HepG2 (cell line): ENCODE measurements around the gene S100G. TPM values are rescaled to one million over a fixed set of nuclear protein-coding genes. Genes with fewer than 3 reads are reported as not detected.

ENCODE experiments used
- ATAC-seq: fragments of 200-7000 bp; cut with Tn5 transposase; 3 replicates; pipeline ENCODE4 v1.9.1; 2020; ENCODE audit warnings: mild to moderate bottlenecking, moderate library complexity
- BruUV-seq: library from RNA; stranded (reverse); fragments of 400-500 nt; replicated peaks from 2 replicates; lab custom pipeline; 2021; lab: Mats Ljungman, UMichigan
- CTCF ChIA-PET: fragments of 300-600 bp; formaldehyde crosslinking; extraction: SDS; loops from one replicate; lab custom pipeline; 2021; ENCODE audit warnings: low total read pairs, inconsistent platforms, low intra/inter-chr PET ratio; lab: Yijun Ruan, JAX
- POLR2A ChIA-PET: fragments of 350-600 bp; sonication (Branson Sonifier 250); formaldehyde crosslinking; loops from one replicate; lab custom pipeline; 2020; ENCODE audit warnings: antibody characterized with exemption, inconsistent platforms; lab: Yijun Ruan, JAX
- DNase-seq: peaks from one replicate; pipeline ENCODE4 v3.0.0-alpha.2; 2015; ENCODE audit warnings: low spot score
- FAIRE-seq: peaks from 3 replicates; lab custom pipeline; 2011; peaks lifted over from hg19 to GRCh38; lab: Jason Lieb, UNC
- H2AFZ ChIP-seq: one replicate; pipeline ENCODE4 v1.6.1; 2011; ENCODE audit warnings: low read length, inconsistent platforms
- H3K27ac ChIP-seq: fragments of 300-600 bp; 3 replicates; pipeline ENCODE4 v1.8.0; 2011; ENCODE audit warnings: mixed run types, mild to moderate bottlenecking, mixed read lengths, low read length, inconsistent platforms; ENCODE audit not compliant: insufficient read depth; ENCODE audit errors: extremely low read length
- H3K27me3 ChIP-seq, 2 experiments: fragments of 200-600 bp in 1 of 2; 2 replicates in 1 of 2; 3 replicates in 1 of 2; pipeline versions ENCODE4 v1.6.0 to v1.8.0; 2011; ENCODE audit warnings: low read length in 2 of 2, mild to moderate bottlenecking in 2 of 2, moderate library complexity in 2 of 2, inconsistent platforms in 1 of 2; ENCODE audit not compliant: insufficient read depth in 2 of 2, control insufficient read depth in 1 of 2
- H3K36me3 ChIP-seq, 2 experiments: fragments of 200-600 bp in 1 of 2; replicated peaks in 1 of 2; 2 replicates in 1 of 2; 3 replicates in 1 of 2; pipeline versions ENCODE4 v1.5.1 to v1.8.0; 2011; ENCODE audit warnings: low read length in 2 of 2, inconsistent platforms in 1 of 2; ENCODE audit not compliant: insufficient read depth in 2 of 2, control insufficient read depth in 1 of 2
- H3K4me1 ChIP-seq: 2 replicates; pipeline ENCODE4 v1.5.1; 2012; ENCODE audit warnings: low read length, inconsistent platforms; ENCODE audit not compliant: insufficient read depth
- H3K4me2 ChIP-seq: 2 replicates; pipeline ENCODE4 v1.6.0; 2011; ENCODE audit warnings: low read depth, low read length, inconsistent platforms
- H3K4me3 ChIP-seq, 3 experiments: fragments of 200-600 bp in 1 of 3; sonication (generic), shearing (Covaris generic) in 1 of 3; replicated peaks in 1 of 3; 2 replicates each; pipeline ENCODE4 v1.5.1; 2011 to 2016; ENCODE audit warnings: low read length in 3 of 3, inconsistent platforms in 2 of 3, low read depth in 2 of 3, mild to moderate bottlenecking in 2 of 3, control low read depth in 1 of 3, mixed read lengths in 1 of 3; ENCODE audit not compliant: insufficient read depth in 1 of 3
- H3K79me2 ChIP-seq: one replicate; pipeline ENCODE4 v1.6.1; 2011; ENCODE audit warnings: low read length, inconsistent platforms; ENCODE audit not compliant: insufficient read depth
- H3K9ac ChIP-seq: 2 replicates; pipeline ENCODE4 v1.6.0; 2011; ENCODE audit warnings: mild to moderate bottlenecking, low read depth, low read length, inconsistent platforms; ENCODE audit not compliant: insufficient read depth
- H3K9me3 ChIP-seq: 2 replicates; pipeline ENCODE4 v1.5.1; 2012; ENCODE audit warnings: mild to moderate bottlenecking, low read length
- H4K20me1 ChIP-seq: 2 replicates; pipeline ENCODE4 v1.6.0; 2011; ENCODE audit warnings: inconsistent platforms, mild to moderate bottlenecking, low read length, moderate library complexity; ENCODE audit not compliant: insufficient read depth
- ETV5 ChIP-seq: IDR thresholded peaks from 2 replicates; pipeline ENCODE4 v1.6.1; 2018; ENCODE audit warnings: missing biosample characterization, missing genetic modification reagents, inconsistent platforms, borderline replicate concordance
- FOXA1 ChIP-seq, 2 experiments: fragments of 450-650 bp in 1 of 2; sonication (generic) in 1 of 2; formaldehyde crosslinking in 1 of 2; IDR thresholded peaks; 2 replicates each; pipeline versions ENCODE4 v1.4.0 to v1.6.1; 2016 to 2020; ENCODE audit warnings: missing genetic modification reagents in 1 of 2
- HDAC2 ChIP-seq: sonication (generic); formaldehyde crosslinking; IDR thresholded peaks from 2 replicates; pipeline ENCODE4 v1.4.0; 2020; ENCODE audit warnings: missing genetic modification reagents
- IKZF1 ChIP-seq: fragments of 450-650 bp; IDR thresholded peaks from 2 replicates; pipeline ENCODE4 v1.7.1; 2016
- KLF9 ChIP-seq: IDR thresholded peaks from 2 replicates; pipeline ENCODE4 v1.6.1; 2016; ENCODE audit warnings: low read depth
- MAFF ChIP-seq: IDR thresholded peaks from 2 replicates; pipeline ENCODE4 v1.6.1; 2011; ENCODE audit warnings: low read depth, low read length, improper control_type of control experiment
- MAFK ChIP-seq, 2 experiments: IDR thresholded peaks in 1 of 2; conservative IDR thresholded peaks in 1 of 2; 2 replicates each; pipeline ENCODE4 v1.6.1; 2011; ENCODE audit warnings: improper control_type of control experiment in 2 of 2, low read length in 2 of 2
- SALL2 ChIP-seq: sonication (generic); formaldehyde crosslinking; IDR thresholded peaks from 2 replicates; pipeline ENCODE4 v1.8.1; 2023; ENCODE audit warnings: mild to moderate bottlenecking, missing genetic modification reagents, inconsistent platforms
- ZBTB37 ChIP-seq: sonication (generic); formaldehyde crosslinking; IDR thresholded peaks from 2 replicates; pipeline ENCODE4 v1.4.0; 2020; ENCODE audit warnings: mild to moderate bottlenecking, missing genetic modification reagents
- ZNF101 ChIP-seq: sonication (generic); formaldehyde crosslinking; IDR thresholded peaks from 2 replicates; pipeline ENCODE4 v1.4.0; 2020; ENCODE audit warnings: mild to moderate bottlenecking, low read depth, missing genetic modification reagents, borderline replicate concordance
- ZNF160 ChIP-seq: sonication (generic); formaldehyde crosslinking; IDR thresholded peaks from 2 replicates; pipeline ENCODE4 v1.8.0; 2022; ENCODE audit warnings: mild to moderate bottlenecking, inconsistent platforms, missing genetic modification reagents
- ZNF274 ChIP-seq: sonication (generic); formaldehyde crosslinking; IDR thresholded peaks from 2 replicates; pipeline ENCODE4 v1.5.1; 2020; ENCODE audit warnings: mild to moderate bottlenecking, missing genetic modification reagents
- ZNF30 ChIP-seq: sonication (generic); formaldehyde crosslinking; IDR thresholded peaks from 2 replicates; pipeline ENCODE4 v1.5.0; 2020; ENCODE audit warnings: mild to moderate bottlenecking, missing genetic modification reagents
- ZNF44 ChIP-seq: sonication (generic); formaldehyde crosslinking; IDR thresholded peaks from 2 replicates; pipeline ENCODE4 v1.5.1; 2020; ENCODE audit warnings: mild to moderate bottlenecking, missing genetic modification reagents
- ZNF484 ChIP-seq: sonication (generic); formaldehyde crosslinking; IDR thresholded peaks from 2 replicates; pipeline ENCODE4 v1.5.1; 2020; ENCODE audit warnings: mild to moderate bottlenecking, low read depth, missing genetic modification reagents, borderline replicate concordance
- ZNF790 ChIP-seq: sonication (generic); formaldehyde crosslinking; IDR thresholded peaks from 2 replicates; pipeline ENCODE4 v1.8.0; 2022; ENCODE audit warnings: missing genetic modification reagents, mild to moderate bottlenecking, borderline replicate concordance
- WGBS: methylation state at CpG from one replicate; pipeline ENCODE4 v1.1.6; 2017; ENCODE audit warnings: low lambda C conversion rate; 5-methylcytosine and 5-hydroxymethylcytosine counted together
- in situ Hi-C: cut with HindIII; loops from 2 replicates; pipeline ENCODE4 v1.10.0; 2017; ENCODE audit warnings: low pct_unique_long_range_greater_than_20kb; ENCODE audit not compliant: extremely low pct_ligation_motif_present
- intact Hi-C: fragments of 100-400 bp; cut with micrococcal nuclease; formaldehyde crosslinking; loops from one replicate; pipeline ENCODE4 v1.10.0; 2022; ENCODE audit not compliant: unreplicated experiment
- polyA plus RNA-seq, 8 experiments: library from polyadenylated mRNA; depleted of rRNA in 3 of 8; stranded (reverse) in 7 of 8; unstranded in 1 of 8; fragments of >200 nt; fragmentation: Illumina TruSeq in 4 of 8; extraction: Trizol in 4 of 8; gene quantifications; 2 replicates each; pipeline versions ENCODE4 v1.2.1 to v1.2.3, GENCODE V29; 2011 to 2016; ENCODE audit warnings: low read depth in 4 of 8, missing spikeins in 1 of 8, mixed read lengths in 1 of 8; ENCODE audit not compliant: insufficient read depth in 1 of 8
- total RNA-seq, 5 experiments: library from RNA; depleted of rRNA; stranded (reverse); fragments of >200 nt; fragmentation: Illumina TruSeq; extraction: Trizol; gene quantifications; 2 replicates each; pipeline ENCODE4 v1.2.3, GENCODE V29; 2016; ENCODE audit warnings: low read depth in 1 of 5

The S100G gene
- total and polyA plus RNA-seq, 2 of the 13 experiments (the other 11 are each of a cell fraction or from before 2014, with no cell fraction given): not detected

- Histone ChIP-seq H3K9ac (no peak overlapping the region), H3K4me2 (no peak overlapping the region), H3K27me3 (no peaks in the 10 kb centered on the region), H3K79me2 (no peaks in the 10 kb centered on the region), H3K9me3 (no peaks in the 10 kb centered on the region), H4K20me1 (no peaks in the 10 kb centered on the region)
- ChIA-PET CTCF (no interaction called here), POLR2A (no interaction called here)
- in situ Hi-C loops: loop anchor here (25.0 kb wide), 1 partner anchor 189 kb away; no protein-coding TSS in a partner anchor
- peak; percentile 39; the same call in 1 of the 2 replicates for TF ChIP-seq MAFF
- no peak for TF ChIP-seq SALL2
- TF ChIP-seq HDAC2 (CRISPR knock-in tag): no peak
- TF ChIP-seq MAFK (conservative IDR thresholded peaks at IDR 0.05 in 1 of 2, IDR thresholded peaks at IDR 0.05 in 1 of 2; ENCODE audit: low read length in 2 of 2): peak in 1 of 2 experiments; percentile 61; a peak in 2 of 4 replicates
- TF ChIP-seq, all 625 proteins: peak for 2
- Histone ChIP-seq H2AFZ (no peak overlapping the region), H3K27ac (no peak overlapping the region), H3K4me3 (no peak overlapping the region), H3K4me1 (peaks cover 10% of the 10 kb centered on the region), H3K36me3 (peaks cover 0 to 3% of the 10 kb centered on the region in 2 experiments; a peak in 1 of 5 replicates)
- ATAC-seq (no peak), DNase-seq (no peak), FAIRE-seq (no peak)
- intact Hi-C loops: no loop called here
- no TSS peak for BruUV-seq
- 98% methylated on average over 4 of the region's 4 CpGs for WGBS
These were observed 1.6 kb downstream of the S100G start for GRCh38 chrX:16651391-16652024.

- H3K79me2 ChIP-seq: no peaks in the 10 kb centered on the region
- FAIRE-seq (no peak), DNase-seq (no peak), ATAC-seq (no peak)
- no peak overlapping the region for H2AFZ ChIP-seq
- TF ChIP-seq KLF9 (CRISPR knock-in tag): no peak
- no peak for TF ChIP-seq ZNF160 (CRISPR knock-in tag)
- no peak for TF ChIP-seq ZNF44
- no peak for TF ChIP-seq FOXA1 (IDR thresholded peaks at IDR 0.05)
- TF ChIP-seq FOXA1 (CRISPR knock-in tag; IDR thresholded peaks at IDR 0.05): no peak
- TF ChIP-seq ZNF101: no peak
- TF ChIP-seq ZNF790: no peak
- TF ChIP-seq ZNF484 (CRISPR knock-in tag): no peak
- TF ChIP-seq ZNF274 (CRISPR knock-in tag): no peak
- TF ChIP-seq IKZF1: no peak
- no peak for TF ChIP-seq ETV5 (CRISPR knock-in tag)
- TF ChIP-seq ZBTB37 (CRISPR knock-in tag): no peak
- no peak for TF ChIP-seq ZNF30 (CRISPR knock-in tag)
- H3K4me3 ChIP-seq: no peak overlapping the region
- 90% methylated on average over 2 of the region's 7 CpGs for WGBS
- peaks cover 0 to 3% of the 10 kb centered on the region in 2 experiments; a peak in 1 of 5 replicates for H3K36me3 ChIP-seq
- BruUV-seq: no TSS peak
- POLR2A ChIA-PET: no interaction called here
- intact Hi-C loops (no loop called here), in situ Hi-C loops (loop anchor here (25.0 kb wide), 1 partner anchor 191 kb away; no protein-coding TSS in a partner anchor)
- H3K4me1 ChIP-seq: no peaks in the 10 kb centered on the region
- H3K27me3 ChIP-seq: no peaks in the 10 kb centered on the region
- CTCF ChIA-PET: no interaction called here
- no peak overlapping the region for H3K27ac ChIP-seq
- no peaks in the 10 kb centered on the region for H3K9me3 ChIP-seq
- no peaks in the 10 kb centered on the region for H4K20me1 ChIP-seq
- H3K9ac ChIP-seq: no peak overlapping the region
- no peak overlapping the region for H3K4me2 ChIP-seq
These were observed 3.5 kb downstream of the S100G start for GRCh38 chrX:16653424-16653823.
